ENCODE results near the gene TGFBR2.

DNA sequence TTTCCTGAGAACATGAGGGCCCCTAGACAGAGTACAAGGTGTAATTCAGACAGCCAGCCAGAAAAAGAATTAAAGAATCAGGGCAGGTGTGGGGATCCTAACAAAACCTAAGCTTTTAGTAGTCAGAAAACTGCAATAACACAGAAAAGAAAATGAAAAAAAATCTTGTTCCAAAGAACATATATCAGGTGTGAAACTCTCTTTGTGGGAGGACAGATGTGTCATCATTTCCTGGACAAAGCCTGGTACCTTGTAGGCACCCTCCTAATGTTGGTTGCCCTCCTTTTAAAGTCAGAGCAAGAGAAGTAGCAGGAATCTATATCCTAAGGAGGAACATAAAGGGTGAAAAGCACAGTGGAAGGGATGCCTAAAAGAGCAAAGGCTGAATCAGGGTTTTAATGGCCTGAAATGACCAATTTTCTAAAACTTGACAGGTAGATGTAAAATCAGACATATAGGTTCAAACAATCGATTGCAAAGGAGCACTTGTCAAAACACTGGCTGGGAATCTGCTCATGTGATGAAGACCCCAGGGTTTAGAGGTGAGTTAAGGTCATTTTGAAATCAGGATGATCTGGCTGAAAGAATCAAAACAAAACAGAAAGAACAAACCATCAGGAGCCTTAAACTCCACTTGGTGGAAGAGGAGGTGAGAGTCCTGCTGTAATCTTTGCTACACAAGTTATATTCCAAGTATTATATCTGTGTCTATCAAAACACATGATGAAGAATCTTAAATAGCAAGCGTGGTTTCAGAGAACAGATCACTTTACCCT is 54.9 kb downstream of the TGFBR2 start:
- TF ChIP-seq, protein P1, sequence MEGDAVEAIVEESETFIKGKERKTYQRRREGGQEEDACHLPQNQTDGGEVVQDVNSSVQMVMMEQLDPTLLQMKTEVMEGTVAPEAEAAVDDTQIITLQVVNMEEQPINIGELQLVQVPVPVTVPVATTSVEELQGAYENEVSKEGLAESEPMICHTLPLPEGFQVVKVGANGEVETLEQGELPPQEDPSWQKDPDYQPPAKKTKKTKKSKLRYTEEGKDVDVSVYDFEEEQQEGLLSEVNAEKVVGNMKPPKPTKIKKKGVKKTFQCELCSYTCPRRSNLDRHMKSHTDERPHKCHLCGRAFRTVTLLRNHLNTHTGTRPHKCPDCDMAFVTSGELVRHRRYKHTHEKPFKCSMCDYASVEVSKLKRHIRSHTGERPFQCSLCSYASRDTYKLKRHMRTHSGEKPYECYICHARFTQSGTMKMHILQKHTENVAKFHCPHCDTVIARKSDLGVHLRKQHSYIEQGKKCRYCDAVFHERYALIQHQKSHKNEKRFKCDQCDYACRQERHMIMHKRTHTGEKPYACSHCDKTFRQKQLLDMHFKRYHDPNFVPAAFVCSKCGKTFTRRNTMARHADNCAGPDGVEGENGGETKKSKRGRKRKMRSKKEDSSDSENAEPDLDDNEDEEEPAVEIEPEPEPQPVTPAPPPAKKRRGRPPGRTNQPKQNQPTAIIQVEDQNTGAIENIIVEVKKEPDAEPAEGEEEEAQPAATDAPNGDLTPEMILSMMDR (conservative IDR thresholded peaks at IDR 0.05; ENCODE audit: low read length), result no peak
- TF ChIP-seq EZH2phosphoT487 (IDR thresholded peaks at IDR 0.05; ENCODE audit: borderline replicate concordance), result no peak
